HG03039 (cell line): Measurements from ENCODE around the gene ASB2.
A peak's percentile ranks its signal among the peaks of the same experiment; 100 is the strongest.

Experiments
- ATAC-seq: cut with Tn5 transposase; IDR thresholded peaks from one replicate; pipeline ENCODE4 v1.9.1; 2021; ENCODE audit warnings: mild to moderate bottlenecking, moderate library complexity; ENCODE audit not compliant: unreplicated experiment

ASB2 gene

GRCh38 chr14:93950948-93951634, 25.3 kb downstream of the ASB2 start:
- ATAC-seq: no peak

GRCh38 chr14:93949511-93950075, 26.8 kb downstream of the ASB2 start:
- ATAC-seq: no peak

DNA sequence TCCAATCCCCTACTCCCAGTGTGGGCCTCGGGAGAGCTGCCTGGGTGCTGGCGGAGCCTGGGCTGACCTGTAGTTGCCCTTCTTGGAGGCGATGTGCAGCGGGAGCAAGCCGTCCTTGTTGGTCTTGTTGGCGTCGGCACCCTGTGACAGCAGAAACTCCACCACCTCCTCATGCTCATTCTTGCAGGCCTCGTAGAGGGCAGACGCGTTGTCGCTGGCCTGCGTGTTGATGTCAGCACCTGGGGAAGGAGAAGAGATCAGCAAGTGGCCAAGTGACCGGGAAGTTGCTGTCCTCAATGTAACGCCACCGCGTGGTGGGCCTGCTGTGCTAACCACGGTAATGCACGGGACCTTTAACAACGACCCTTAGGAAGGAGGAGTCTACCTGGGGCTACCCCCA, 29.1 kb downstream of the ASB2 start:
- ATAC-seq: no peak

DNA sequence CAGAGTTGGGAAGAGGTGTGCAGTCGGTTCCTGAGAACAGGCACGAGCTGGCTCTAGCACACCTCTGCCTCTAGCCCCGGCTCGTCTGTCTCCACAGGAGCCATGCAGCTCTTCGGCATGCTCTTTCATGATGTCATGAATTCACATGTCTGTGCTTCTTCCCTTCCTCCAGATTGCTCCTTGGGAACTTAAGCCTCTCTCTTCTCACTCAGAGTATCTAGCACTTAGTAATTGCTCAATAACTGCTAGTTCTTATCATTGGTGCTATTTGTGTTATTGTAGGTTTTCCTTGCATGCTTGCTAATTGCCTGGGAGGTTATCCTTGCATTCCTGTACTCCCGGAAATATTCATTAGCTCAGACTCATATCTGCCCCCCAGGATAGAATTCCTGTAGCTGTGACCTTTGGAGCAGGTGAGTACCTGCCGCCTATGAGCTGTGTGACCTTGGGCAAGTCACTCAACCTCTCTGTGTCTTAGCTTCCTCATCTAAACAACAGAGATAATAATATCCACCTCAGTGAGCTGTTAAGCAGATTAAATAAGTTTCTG, 29.8 kb downstream of the ASB2 start:
- ATAC-seq: no peak

GRCh38 chr14:93946104-93946503, 30.3 kb downstream of the ASB2 start:
- no peak for ATAC-seq

DNA sequence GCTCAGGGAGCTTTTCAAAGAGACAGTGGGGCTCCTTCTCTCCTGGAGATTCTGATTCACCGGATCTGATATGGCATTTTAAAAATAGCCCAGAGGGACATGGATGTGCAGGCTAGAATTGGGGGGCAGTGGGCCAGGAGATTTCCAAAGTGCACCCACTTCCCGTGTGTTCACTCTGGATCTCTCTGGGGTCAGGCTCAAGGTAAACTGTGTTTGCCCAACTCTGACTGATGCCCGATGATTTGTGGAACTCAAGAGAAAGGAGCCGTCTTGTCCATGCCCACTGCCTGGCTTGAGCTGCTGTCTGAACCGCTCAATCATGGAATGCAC, 31.3 kb downstream of the ASB2 start:
- no peak for ATAC-seq

DNA sequence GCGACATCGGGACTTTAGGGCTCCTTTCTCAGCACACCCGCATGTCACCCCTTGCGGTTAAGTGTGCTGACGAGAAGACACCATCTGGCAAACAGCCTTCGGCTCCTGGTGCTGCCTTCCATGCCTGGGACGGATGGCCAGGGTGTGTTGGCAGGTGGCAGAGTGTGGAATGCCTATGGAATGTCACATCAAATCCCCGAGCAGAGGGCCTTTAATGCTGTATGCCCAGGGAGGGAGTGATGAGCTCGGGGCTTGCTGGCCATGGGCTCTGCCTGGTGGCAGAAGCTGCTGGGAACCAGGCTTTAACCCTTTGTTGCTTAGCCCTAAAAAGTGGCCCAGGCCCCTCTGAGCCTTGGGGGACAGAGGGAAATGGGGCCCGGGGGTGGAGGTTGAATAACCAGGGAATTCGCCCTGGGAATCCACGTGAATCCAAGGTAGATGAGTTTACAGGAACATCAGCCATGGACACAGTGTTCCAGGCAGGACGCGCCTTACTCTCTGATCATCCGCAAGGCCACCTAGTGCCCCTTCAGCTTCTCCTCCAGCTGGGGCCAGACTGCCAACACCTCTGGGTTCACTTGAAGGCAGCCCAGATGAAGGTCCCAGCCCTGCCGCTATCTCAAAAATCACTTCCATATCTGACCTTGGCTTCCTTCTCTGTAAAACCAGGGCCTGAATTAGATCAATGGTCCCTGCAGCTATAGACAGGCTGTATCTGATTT, 31.9 kb downstream of the ASB2 start:
- no peak for ATAC-seq

DNA sequence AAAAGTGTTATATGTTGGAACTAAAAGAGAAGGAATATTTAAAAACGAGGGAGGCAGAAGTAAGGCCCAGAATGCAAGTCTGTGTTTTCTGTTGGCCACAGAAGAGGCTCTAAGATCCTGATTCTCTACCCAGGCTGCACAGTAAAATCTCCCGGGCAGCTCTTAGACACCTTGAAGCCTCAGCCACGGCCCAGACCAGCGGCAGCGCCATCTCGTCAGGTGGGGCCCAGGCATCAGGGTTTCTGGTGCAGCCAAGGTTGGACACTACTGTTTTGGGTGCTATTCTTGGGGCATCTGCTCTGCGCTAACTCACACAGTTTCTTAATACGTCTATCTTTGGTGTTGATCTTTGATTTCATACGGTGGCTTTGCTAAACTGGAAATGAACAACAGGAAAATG, 32.4 kb downstream of the ASB2 start:
- no peak for ATAC-seq

DNA sequence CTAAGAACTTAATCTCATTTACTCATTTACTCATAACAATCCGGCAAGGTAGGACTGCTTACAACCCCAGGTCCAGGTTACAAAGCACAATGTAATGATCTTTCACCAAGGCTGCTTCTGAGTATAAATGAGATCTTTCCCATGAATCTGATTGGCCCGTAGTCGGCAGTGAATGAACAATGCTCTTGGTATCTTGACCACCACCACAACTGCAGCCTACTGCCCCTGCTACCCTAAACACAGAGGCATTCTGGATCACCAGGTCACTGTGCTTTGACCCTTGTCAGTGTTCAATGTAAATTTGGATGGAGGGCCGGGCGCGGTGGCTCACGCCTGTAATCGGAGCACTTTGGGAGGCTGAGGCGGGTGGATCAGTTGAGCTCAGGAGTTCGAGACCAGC, 33.3 kb downstream of the ASB2 start:
- ATAC-seq: no peak

- ATAC-seq: no peak
These were observed 35.0 kb downstream of the ASB2 start for GRCh38 chr14:93941293-93941910.

- ATAC-seq: no peak
These were observed 35.9 kb downstream of the ASB2 start for GRCh38 chr14:93940437-93940836.

DNA sequence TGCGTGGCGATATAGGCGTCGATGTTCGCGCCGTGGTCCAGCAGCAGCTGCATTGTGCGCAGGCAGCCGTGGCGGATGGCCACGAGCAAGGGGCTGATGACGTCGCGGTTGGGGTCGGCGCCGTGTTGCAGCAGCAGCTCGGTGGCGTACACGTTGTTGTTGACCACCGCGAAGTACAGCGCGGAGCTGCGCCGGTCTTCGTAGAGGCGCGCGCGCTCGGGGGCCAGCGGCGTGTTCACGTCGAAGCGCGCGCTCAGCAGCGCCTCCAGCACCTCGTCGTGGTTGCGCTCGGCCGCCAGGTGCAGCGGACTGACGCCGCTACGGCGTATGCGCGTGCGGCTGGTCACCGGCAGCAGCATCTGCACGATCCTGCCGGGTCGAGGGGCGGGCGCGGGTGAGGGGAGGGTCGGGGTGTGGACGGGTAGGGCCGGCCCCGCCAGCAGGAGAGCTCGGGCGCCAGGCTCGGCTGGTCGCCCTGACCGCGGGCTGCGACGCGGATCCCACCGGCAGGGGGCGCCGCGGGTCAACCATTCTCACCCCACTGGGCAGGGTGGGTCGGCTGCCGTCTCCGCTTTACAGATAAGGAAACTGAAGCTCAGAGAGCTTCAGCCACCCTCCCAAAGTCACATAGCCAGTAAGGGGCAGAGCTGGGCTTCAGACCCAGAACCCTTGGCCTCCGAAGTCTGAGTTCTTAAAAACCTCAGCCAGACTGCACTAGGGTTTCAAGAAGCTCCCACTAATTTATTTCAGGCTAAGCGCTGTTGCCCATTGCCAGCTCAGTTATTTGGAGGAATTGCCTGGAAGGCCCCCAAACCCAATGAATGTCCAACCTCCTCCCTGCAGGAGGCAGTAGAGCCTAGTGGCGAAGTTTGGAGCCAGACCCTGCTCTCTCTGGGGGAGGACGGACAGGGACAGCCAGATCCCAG, 36.8 kb downstream of the ASB2 start:
- ATAC-seq: peak; percentile 85

GRCh38 chr14:93938751-93939303, 37.5 kb downstream of the ASB2 start:
- no peak for ATAC-seq

DNA sequence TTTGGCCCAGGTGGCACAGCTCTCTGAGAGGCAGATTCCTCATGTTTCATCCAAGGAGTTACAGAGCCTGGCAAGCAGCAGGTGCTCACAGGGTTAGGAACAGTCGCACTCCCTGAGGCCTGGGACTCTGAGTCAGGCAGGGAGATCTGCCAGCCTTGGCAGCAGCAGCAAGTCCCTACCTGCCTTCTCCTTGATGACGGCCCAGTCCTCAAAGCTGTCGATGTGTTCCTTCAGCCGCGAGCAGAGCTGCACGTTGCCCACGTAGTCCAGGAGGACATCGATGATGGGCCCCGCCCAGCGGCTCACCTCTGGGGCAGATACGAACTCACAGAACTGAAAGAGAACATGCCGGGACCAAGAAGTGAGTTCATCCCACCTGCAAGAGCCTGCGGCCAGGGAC, 38.9 kb downstream of the ASB2 start:
- ATAC-seq: no peak

DNA sequence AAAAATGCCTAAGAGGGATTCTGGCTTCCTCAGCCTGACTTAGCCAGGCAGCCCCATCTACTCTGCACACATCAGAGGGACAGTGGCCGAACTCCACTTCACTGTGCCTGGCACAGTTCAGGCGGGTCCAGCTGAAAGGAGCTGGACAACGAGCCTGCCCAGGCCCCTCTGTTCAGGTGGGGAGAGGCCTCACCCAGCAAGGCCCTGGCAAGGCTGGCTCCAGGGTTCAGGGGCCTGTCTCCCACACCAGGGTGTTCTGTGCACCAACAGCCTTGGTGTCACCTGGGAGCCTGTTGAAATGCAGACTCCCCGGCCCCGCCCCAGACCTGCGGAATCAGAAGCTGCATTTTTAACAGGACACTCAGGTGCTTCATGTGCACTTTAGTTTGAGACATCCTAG, 39.4 kb downstream of the ASB2 start:
- no peak for ATAC-seq

GRCh38 chr14:93936245-93936644, 40.1 kb downstream of the ASB2 start:
- no peak for ATAC-seq

- ATAC-seq: no peak
These were observed 41.2 kb downstream of the ASB2 start for GRCh38 chr14:93935213-93935612.

- ATAC-seq: no peak
These were observed 43.7 kb downstream of the ASB2 start for GRCh38 chr14:93932642-93933041.

DNA sequence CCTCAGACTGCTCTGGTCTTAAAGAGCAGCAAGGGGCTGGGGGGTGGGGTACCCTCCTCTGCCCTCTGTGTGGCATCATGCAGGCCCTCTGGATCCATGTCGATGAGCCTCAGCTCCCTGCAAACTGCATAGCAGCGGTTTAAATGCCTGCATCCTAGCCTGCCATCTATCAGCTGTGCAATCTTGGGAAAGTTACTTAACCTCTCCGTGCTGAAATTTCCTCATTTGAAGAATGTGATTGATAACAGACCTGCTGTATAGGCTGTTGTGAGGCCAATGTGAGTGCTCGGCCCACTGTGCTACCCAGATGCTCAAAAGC, 45.4 kb downstream of the ASB2 start:
- no peak for ATAC-seq

GRCh38 chr14:93930296-93930988, 45.9 kb downstream of the ASB2 start:
- ATAC-seq: no peak
